Measurements from ENCODE around the gene WNT10A. TPM values are rescaled to one million over a fixed set of nuclear protein-coding genes. Genes with fewer than 3 reads are reported as not detected.

WNT10A gene
- total RNA-seq, 2 experiments from 2014 or later = 4.8 to 6.6 TPM

Other genes starting within 250 kb of the WNT10A start
- gene ZNF142, start 221.2 kb upstream of the WNT10A start, total RNA-seq = 10 to 100 TPM; 40.3 to 44.2 TPM
- gene BCS1L, start 221.2 kb upstream of the WNT10A start, total RNA-seq = 10 to 100 TPM; 11.4 to 12.7 TPM
- gene RNF25, start 208.8 kb upstream of the WNT10A start, total RNA-seq = 10 to 100 TPM; 18.0 to 18.6 TPM
- 10 to 100 TPM in 1 of 2 experiments, 1 to 10 TPM in 1; 9.8 to 12.7 TPM for gene STK36, start 208.8 kb upstream of the WNT10A start, total RNA-seq
- 10 to 100 TPM in 1 of 2 experiments, 1 to 10 TPM in 1; 7.3 to 10.8 TPM for gene TTLL4, start 170.0 kb upstream of the WNT10A start, total RNA-seq
- under 1 TPM in 1 of 2 experiments, not detected in 1; 0.28 TPM for gene CYP27A1, start 98.7 kb upstream of the WNT10A start, total RNA-seq
- gene PRKAG3, start 49.0 kb upstream of the WNT10A start, total RNA-seq = not detected
- gene WNT6, start 21.0 kb upstream of the WNT10A start, total RNA-seq = not detected
- not detected for gene CDK5R2, start 78.8 kb downstream of the WNT10A start, total RNA-seq
- not detected for gene FEV, start 104.3 kb downstream of the WNT10A start, total RNA-seq
- gene CRYBA2, start 112.6 kb downstream of the WNT10A start, total RNA-seq = not detected
- not detected for gene CFAP65, start 160.7 kb downstream of the WNT10A start, total RNA-seq
- gene IHH, start 180.1 kb downstream of the WNT10A start, total RNA-seq = not detected